ENCODE data around the gene CXCL6. TPM values are rescaled to one million over a fixed set of nuclear protein-coding genes. Genes with fewer than 3 reads are reported as not detected.

CXCL6 gene
- total and polyA plus RNA-seq, 5 donors = 0.20 to 0.92 (median 0.38) TPM; not detected in 1

DNA sequence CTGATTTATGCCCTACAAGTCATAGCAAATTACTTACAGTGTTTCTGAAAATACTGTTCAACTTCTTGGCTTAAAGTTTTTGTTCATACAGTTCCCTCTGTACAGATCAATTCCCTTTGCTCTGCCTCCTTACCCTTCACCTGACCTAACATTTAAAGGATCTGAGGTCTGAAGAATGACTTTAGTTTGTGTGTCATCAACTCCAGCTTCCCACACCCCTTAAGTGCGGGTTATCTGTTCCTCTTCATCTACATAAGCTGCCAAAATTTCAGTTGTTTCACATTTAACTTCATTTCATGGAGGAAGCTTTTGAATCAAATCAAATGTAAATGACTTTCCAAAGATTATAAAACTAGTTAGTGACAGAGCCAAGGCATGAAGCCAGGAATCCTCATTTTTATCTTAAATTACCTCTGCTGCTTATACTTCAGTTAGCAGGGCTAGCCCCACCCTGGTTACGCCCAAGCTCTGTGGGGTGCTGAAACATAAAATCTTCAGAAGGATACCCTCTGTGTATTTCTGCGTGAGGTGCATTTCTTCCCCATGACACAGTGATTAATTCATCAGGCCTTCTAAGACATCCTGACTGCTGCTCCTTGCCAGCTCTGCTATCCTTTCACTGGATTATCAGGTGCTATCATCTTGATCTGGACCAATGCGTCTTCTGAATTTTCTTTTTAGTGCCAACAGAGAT lies 49.2 kb downstream of the CXCL6 start:
- no peak for DNase-seq
- no peaks in the 10 kb centered on the region for H3K9me3 ChIP-seq (ENCODE audit: control insufficient read depth, low read length)
- 58% methylated on average over 4 of the region's 4 CpGs for WGBS
- H3K4me3 ChIP-seq (ENCODE audit: low read length) = no peak overlapping the region
- no peaks in the 10 kb centered on the region for H3K4me1 ChIP-seq (ENCODE audit: control insufficient read depth, insufficient read depth, low read length)
- H3K27me3 ChIP-seq (ENCODE audit: control insufficient read depth, insufficient read depth) = no peaks in the 10 kb centered on the region
- ATAC-seq = no peak
- intact Hi-C loops (cut with DNase I) = no loop called here
- no peak overlapping the region for H3K27ac ChIP-seq (ENCODE audit: low read length)

Other genes with a start within 250 kb of the CXCL6 start
- not detected for gene RASSF6, start 216.2 kb upstream of the CXCL6 start, total RNA-seq
- gene RASSF6, start 216.2 kb upstream of the CXCL6 start, polyA plus RNA-seq = not detected
- gene CXCL8, start 96.1 kb upstream of the CXCL6 start, total RNA-seq = 1 to 10 TPM in 1 of 4 donors, under 1 TPM in 3; 0.31 to 1.7 (median 0.41) TPM
- gene CXCL8, start 96.1 kb upstream of the CXCL6 start, polyA plus RNA-seq = 1.6 TPM
- gene PF4V1, start 16.6 kb downstream of the CXCL6 start, total RNA-seq = not detected
- gene PF4V1, start 16.6 kb downstream of the CXCL6 start, polyA plus RNA-seq = not detected
- gene CXCL1, start 32.7 kb downstream of the CXCL6 start, total RNA-seq = 1 to 10 TPM; 2.4 to 7.4 (median 3.4) TPM
- gene CXCL1, start 32.7 kb downstream of the CXCL6 start, polyA plus RNA-seq = 4.4 TPM
- not detected for gene PF4, start 145.3 kb downstream of the CXCL6 start, total RNA-seq
- 0.18 TPM for gene PF4, start 145.3 kb downstream of the CXCL6 start, polyA plus RNA-seq
- gene PPBP, start 151.5 kb downstream of the CXCL6 start, total RNA-seq = under 1 TPM in 2 of 4 donors, not detected in 2; 0.34 to 0.48 TPM
- not detected for gene PPBP, start 151.5 kb downstream of the CXCL6 start, polyA plus RNA-seq
- not detected for gene CXCL5, start 162.0 kb downstream of the CXCL6 start, total RNA-seq
- 0.25 TPM for gene CXCL5, start 162.0 kb downstream of the CXCL6 start, polyA plus RNA-seq
- 1 to 10 TPM in 1 of 4 donors, under 1 TPM in 3; 0.50 to 1.9 (median 0.78) TPM for gene CXCL3, start 202.0 kb downstream of the CXCL6 start, total RNA-seq
- gene CXCL3, start 202.0 kb downstream of the CXCL6 start, polyA plus RNA-seq = 2.5 TPM

Measured in right cardiac atrium (tissue), 5 donors.